Measurements from ENCODE around the gene PITHD1.

- TF ChIP-seq CTCF (IDR thresholded peaks at IDR 0.05) (no peak), POLR2A (IDR thresholded peaks at IDR 0.05) (no peak)
Measured at GRCh38 chr1:23799570-23800399, 21.6 kb downstream of the PITHD1 start.

Measured in lower leg skin (tissue), 3 donors.